ENCODE results near the gene YY2.

The YY2 gene

GRCh38 chrX:21875013-21875412, 19.2 kb downstream of the YY2 start:
- DNase-seq, result no peak

- no peak for DNase-seq
Observed at GRCh38 chrX:21881881-21882574, 26.2 kb downstream of the YY2 start.

- DNase-seq, result peak; percentile 14
Observed at GRCh38 chrX:21883258-21883657, 27.5 kb downstream of the YY2 start.

GRCh38 chrX:21885568-21885967, 29.8 kb downstream of the YY2 start:
- DNase-seq, result no peak

- DNase-seq, result no peak
Observed at GRCh38 chrX:21905313-21905712, 49.5 kb downstream of the YY2 start.

GRCh38 chrX:21905953-21906352, 50.2 kb downstream of the YY2 start:
- DNase-seq, result no peak

- no peak for DNase-seq
Observed at GRCh38 chrX:21907260-21907659, 51.5 kb downstream of the YY2 start.
